Endothelial cell of umbilical vein (primary cell): Measurements from ENCODE around the gene CAMK2B. TPM values are rescaled to one million over a fixed set of nuclear protein-coding genes. Genes with fewer than 3 reads are reported as not detected.

Source experiments
- BruUV-seq: library from RNA; stranded (reverse); fragments of 400-500 nt; replicated peaks from 2 replicates; lab custom pipeline; 2021; lab: Mats Ljungman, UMichigan
- CTCF ChIA-PET: fragments of 300-600, 350-600 bp; sonication (Branson Sonifier 250); formaldehyde crosslinking; loops from one replicate; lab custom pipeline; 2021; ENCODE audit warnings: antibody characterized with exemption, inconsistent platforms; lab: Charles Lee
- POLR2A ChIA-PET: fragments of 300-600, 350-600 bp; sonication (Branson Sonifier 250); formaldehyde crosslinking; loops from one replicate; lab custom pipeline; 2021; ENCODE audit warnings: antibody characterized with exemption, inconsistent platforms; lab: Charles Lee
- DNase-seq: peaks from one replicate; pipeline ENCODE4 v3.0.0-alpha.2; 2011; ENCODE audit warnings: low read depth, low spot score
- FAIRE-seq: peaks from 2 replicates; lab custom pipeline; 2011; peaks lifted over from hg19 to GRCh38; lab: Jason Lieb, UNC
- H2AFZ ChIP-seq: 2 replicates; pipeline ENCODE4 v1.6.0; 2012; ENCODE audit warnings: low read depth, low read length, control low read depth, inconsistent platforms
- H3K27ac ChIP-seq: 2 replicates; pipeline ENCODE4 v1.5.1; 2011; ENCODE audit warnings: low read depth, mild to moderate bottlenecking, control low read depth, low read length, moderate library complexity; ENCODE audit not compliant: insufficient read depth
- H3K27me3 ChIP-seq, 2 experiments: 2 replicates each; pipeline versions ENCODE4 v1.6.0 to v1.6.1; 2011; ENCODE audit warnings: low read length in 2 of 2, mixed read lengths in 1 of 2; ENCODE audit not compliant: control insufficient read depth in 2 of 2, insufficient read depth in 2 of 2
- H3K36me3 ChIP-seq, 2 experiments: 2 replicates in 1 of 2; 3 replicates in 1 of 2; pipeline ENCODE4 v1.5.1; 2011; ENCODE audit warnings: low read length in 2 of 2, mild to moderate bottlenecking in 1 of 2, moderate library complexity in 1 of 2; ENCODE audit not compliant: control insufficient read depth in 2 of 2, insufficient read depth in 2 of 2; ENCODE audit errors: extremely low read depth in 1 of 2
- H3K4me1 ChIP-seq: 3 replicates; pipeline ENCODE4 v1.5.1; 2011; ENCODE audit warnings: mild to moderate bottlenecking, low read length; ENCODE audit not compliant: control insufficient read depth, insufficient read depth; ENCODE audit errors: extremely low read depth
- H3K4me2 ChIP-seq: 2 replicates; pipeline ENCODE4 v1.6.1; 2011; ENCODE audit warnings: low read length, control low read depth, mixed read lengths; ENCODE audit not compliant: insufficient read depth
- H3K4me3 ChIP-seq, 3 experiments: fragments of 200-600 bp in 1 of 3; sonication (generic), shearing (Covaris generic) in 1 of 3; replicated peaks in 1 of 3; 2 replicates each; pipeline ENCODE4 v1.5.1; 2011 to 2016; ENCODE audit warnings: control low read depth in 3 of 3, low read length in 3 of 3, mild to moderate bottlenecking in 2 of 3, inconsistent platforms in 1 of 3, low read depth in 1 of 3, moderate library complexity in 1 of 3; ENCODE audit not compliant: insufficient read depth in 1 of 3
- H3K79me2 ChIP-seq: 2 replicates; pipeline ENCODE4 v1.6.0; 2012; ENCODE audit warnings: low read length, inconsistent platforms; ENCODE audit not compliant: control insufficient read depth, insufficient read depth
- H3K9ac ChIP-seq: replicated peaks from 2 replicates; pipeline ENCODE3; 2011; ENCODE audit warnings: low read length, control low read depth; ENCODE audit not compliant: insufficient read depth; ENCODE audit errors: extremely low read depth
- H3K9me1 ChIP-seq: replicated peaks from 3 replicates; pipeline ENCODE4 v1.6.0; 2011; ENCODE audit warnings: mild to moderate bottlenecking, low read length; ENCODE audit not compliant: control insufficient read depth, insufficient read depth; ENCODE audit errors: extremely low read depth
- H3K9me3 ChIP-seq: replicated peaks from 2 replicates; pipeline ENCODE4 v1.5.1; 2012; ENCODE audit warnings: low read length, inconsistent platforms; ENCODE audit not compliant: control insufficient read depth, insufficient read depth
- H4K20me1 ChIP-seq: replicated peaks from 2 replicates; pipeline ENCODE3; 2011; ENCODE audit warnings: mild to moderate bottlenecking, low read length; ENCODE audit not compliant: control insufficient read depth, insufficient read depth; ENCODE audit errors: extremely low read depth
- EZH2 ChIP-seq: IDR thresholded peaks from 2 replicates; pipeline ENCODE4 v1.6.1; 2012; ENCODE audit warnings: borderline replicate concordance, low read depth, mild to moderate bottlenecking, moderate library complexity, low read length, inconsistent platforms; ENCODE audit not compliant: severe bottlenecking
- FOS ChIP-seq: IDR thresholded peaks from 2 replicates; pipeline ENCODE4 v1.6.1; 2011; ENCODE audit warnings: mild to moderate bottlenecking, low read length, moderate library complexity, borderline replicate concordance; ENCODE audit not compliant: insufficient read depth
- GATA2 ChIP-seq: IDR thresholded peaks from 2 replicates; pipeline ENCODE4 v1.7.0; 2011; ENCODE audit warnings: low read depth, mild to moderate bottlenecking, moderate library complexity, mixed read lengths, low read length; ENCODE audit not compliant: insufficient read length, insufficient read depth
- JUN ChIP-seq: IDR thresholded peaks from 2 replicates; pipeline ENCODE4 v1.6.1; 2011; ENCODE audit warnings: borderline replicate concordance, low read depth; ENCODE audit not compliant: insufficient read length, insufficient read depth
- MYC ChIP-seq: IDR thresholded peaks from one replicate; pipeline ENCODE4 v1.6.1; 2011; ENCODE audit warnings: mild to moderate bottlenecking, low read depth, low read length
- POLR2A ChIP-seq: IDR thresholded peaks from 2 replicates; pipeline ENCODE4 v1.6.1; 2012; ENCODE audit warnings: low read depth, mild to moderate bottlenecking, control low read depth, low read length
- POLR2AphosphoS5 ChIP-seq: IDR thresholded peaks from 2 replicates; pipeline ENCODE4 v1.6.1; 2012; ENCODE audit warnings: low read depth, mild to moderate bottlenecking, control low read depth, low read length, moderate library complexity; ENCODE audit not compliant: insufficient read depth
- dilution Hi-C: fragments of 300-500 bp; cut with MboI; formaldehyde crosslinking; loops from one replicate; pipeline ENCODE4 v1.15.0; 2019; ENCODE audit warnings: low sequenced_read_pairs; ENCODE audit not compliant: extremely low pct_ligation_motif_present
- intact Hi-C: fragments of 100-400 bp; cut with micrococcal nuclease; formaldehyde crosslinking; loops from one replicate; pipeline ENCODE4 v1.10.0; 2022
- polyA plus RNA-seq, 4 experiments: library from polyadenylated mRNA; depleted of rRNA in 3 of 4; stranded (reverse) in 3 of 4; unstranded in 1 of 4; fragments of >200 nt; gene quantifications; 2 replicates each; pipeline versions ENCODE4 v1.2.1 to v1.2.3, GENCODE V29; 2011 to 2012; ENCODE audit warnings: missing spikeins in 1 of 4
- total RNA-seq: library from RNA; stranded (reverse); gene quantifications from 2 replicates; pipeline ENCODE4 v1.2.3, GENCODE V29; 2021
- TF ChIP-seq, protein P1 (sequence below), 2 donors: IDR thresholded peaks; 1 replicate in 1 of 2; 2 replicates in 1 of 2; pipeline ENCODE4 v1.5.1; 2011; ENCODE audit warnings: low read length in 2 of 2, mild to moderate bottlenecking in 2 of 2, moderate library complexity in 2 of 2, control low read depth in 1 of 2, inconsistent platforms in 1 of 2, low read depth in 1 of 2; ENCODE audit not compliant: insufficient read depth in 1 of 2; ENCODE audit errors: extremely low read depth in 1 of 2
- TF ChIP-seq, protein P2 (sequence below): IDR thresholded peaks from 2 replicates; pipeline ENCODE4 v1.6.1; 2011; ENCODE audit not compliant: insufficient read depth, insufficient read length

Gene CAMK2B
- total and polyA plus RNA-seq, 2 donors (not counting 3 experiments of a cell fraction or from before 2014, with no cell fraction given): 0.57 to 1.6 TPM

DNA sequence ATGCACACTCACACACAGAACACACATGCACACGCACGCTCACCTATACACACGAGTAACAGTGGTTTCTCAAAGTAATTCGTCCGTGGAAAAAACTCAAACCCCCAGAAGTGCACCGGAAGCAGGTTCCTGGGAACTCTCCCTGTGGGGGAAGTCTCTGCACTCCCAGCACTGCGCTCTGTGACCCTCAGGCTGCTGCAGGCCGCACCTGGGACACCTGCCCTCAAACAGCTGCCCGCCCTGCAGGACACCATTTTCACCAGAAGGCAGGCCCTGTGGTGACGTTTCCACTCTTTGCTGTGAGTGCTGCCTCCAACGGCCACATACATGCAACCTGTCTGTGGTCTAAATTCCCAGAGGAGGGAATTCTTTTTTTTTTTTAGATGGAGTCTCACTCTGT is 103.3 kb downstream of the CAMK2B start:
- H3K9me1 ChIP-seq: no peaks in the 10 kb centered on the region
- H3K36me3 ChIP-seq: no peaks in the 10 kb centered on the region
- intact Hi-C loops: no loop called here
- no peak overlapping the region for H3K27ac ChIP-seq
- H3K4me1 ChIP-seq: no peaks in the 10 kb centered on the region
- no peak for DNase-seq
- TF ChIP-seq GATA2 (no peak), FOS (no peak), MYC (no peak), JUN (no peak), EZH2 (no peak), POLR2AphosphoS5 (no peak), POLR2A (no peak)
- TF ChIP-seq, protein P1, sequence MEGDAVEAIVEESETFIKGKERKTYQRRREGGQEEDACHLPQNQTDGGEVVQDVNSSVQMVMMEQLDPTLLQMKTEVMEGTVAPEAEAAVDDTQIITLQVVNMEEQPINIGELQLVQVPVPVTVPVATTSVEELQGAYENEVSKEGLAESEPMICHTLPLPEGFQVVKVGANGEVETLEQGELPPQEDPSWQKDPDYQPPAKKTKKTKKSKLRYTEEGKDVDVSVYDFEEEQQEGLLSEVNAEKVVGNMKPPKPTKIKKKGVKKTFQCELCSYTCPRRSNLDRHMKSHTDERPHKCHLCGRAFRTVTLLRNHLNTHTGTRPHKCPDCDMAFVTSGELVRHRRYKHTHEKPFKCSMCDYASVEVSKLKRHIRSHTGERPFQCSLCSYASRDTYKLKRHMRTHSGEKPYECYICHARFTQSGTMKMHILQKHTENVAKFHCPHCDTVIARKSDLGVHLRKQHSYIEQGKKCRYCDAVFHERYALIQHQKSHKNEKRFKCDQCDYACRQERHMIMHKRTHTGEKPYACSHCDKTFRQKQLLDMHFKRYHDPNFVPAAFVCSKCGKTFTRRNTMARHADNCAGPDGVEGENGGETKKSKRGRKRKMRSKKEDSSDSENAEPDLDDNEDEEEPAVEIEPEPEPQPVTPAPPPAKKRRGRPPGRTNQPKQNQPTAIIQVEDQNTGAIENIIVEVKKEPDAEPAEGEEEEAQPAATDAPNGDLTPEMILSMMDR (IDR thresholded peaks at IDR 0.05; ENCODE audit: extremely low read depth in 1 of 2, insufficient read depth in 1 of 2, low read depth in 1 of 2, low read length in 2 of 2): no peak
- TF ChIP-seq, protein P2, sequence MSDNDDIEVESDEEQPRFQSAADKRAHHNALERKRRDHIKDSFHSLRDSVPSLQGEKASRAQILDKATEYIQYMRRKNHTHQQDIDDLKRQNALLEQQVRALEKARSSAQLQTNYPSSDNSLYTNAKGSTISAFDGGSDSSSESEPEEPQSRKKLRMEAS: no peak
- BruUV-seq: no TSS peak
- H3K79me2 ChIP-seq: no peaks in the 10 kb centered on the region
- no peak for FAIRE-seq
- H2AFZ ChIP-seq: no peak overlapping the region
- POLR2A ChIA-PET: no interaction called here
- H3K9ac ChIP-seq: no peak overlapping the region
- CTCF ChIA-PET: no interaction called here
- no peak overlapping the region for H3K4me2 ChIP-seq
- H3K27me3 ChIP-seq: no peaks in the 10 kb centered on the region
- dilution Hi-C loops: no loop called here
- no peaks in the 10 kb centered on the region for H3K9me3 ChIP-seq
- no peak overlapping the region for H3K4me3 ChIP-seq
- H4K20me1 ChIP-seq: no peaks in the 10 kb centered on the region
